H9 (cell line): ENCODE results near the gene RHOD. TPM values are rescaled to one million over a fixed set of nuclear protein-coding genes. Genes with fewer than 3 reads are reported as not detected.

Experiments used
- DNase-seq: peaks from one replicate; pipeline ENCODE4 v3.0.0-alpha.2; 2017
- H2AFZ ChIP-seq: one replicate; pipeline ENCODE4 v1.6.1; 2013; ENCODE audit warnings: mild to moderate bottlenecking, low read length, control low read depth, moderate library complexity
- H2AK5ac ChIP-seq: 2 replicates; pipeline ENCODE4 v1.6.1; 2013; ENCODE audit warnings: low read length, control low read depth, mixed read lengths; ENCODE audit not compliant: insufficient read length
- H2BK120ac ChIP-seq: one replicate; pipeline ENCODE4 v1.6.1; 2013; ENCODE audit warnings: low read depth, mild to moderate bottlenecking, low read length, control low read depth, inconsistent platforms; ENCODE audit not compliant: poor library complexity, severe bottlenecking
- H2BK12ac ChIP-seq: 2 replicates; pipeline ENCODE4 v1.6.1; 2013; ENCODE audit warnings: low read length, control low read depth, mixed read lengths, low read depth; ENCODE audit not compliant: insufficient read length
- H2BK15ac ChIP-seq: 2 replicates; pipeline ENCODE4 v1.6.1; 2013; ENCODE audit warnings: low read depth, low read length, control low read depth
- H2BK20ac ChIP-seq: one replicate; pipeline ENCODE4 v1.6.1; 2013; ENCODE audit warnings: low read depth, mild to moderate bottlenecking, low read length, control low read depth, inconsistent platforms; ENCODE audit not compliant: poor library complexity, severe bottlenecking
- H2BK5ac ChIP-seq: 2 replicates; pipeline ENCODE4 v1.6.1; 2013; ENCODE audit warnings: low read length, control low read depth, mixed read lengths; ENCODE audit not compliant: insufficient read length
- H3K14ac ChIP-seq: 2 replicates; pipeline ENCODE4 v1.6.1; 2013; ENCODE audit warnings: low read length, control low read depth; ENCODE audit not compliant: insufficient read depth
- H3K18ac ChIP-seq: 2 replicates; pipeline ENCODE4 v1.6.1; 2013; ENCODE audit warnings: low read depth, mild to moderate bottlenecking, mixed read lengths, low read length, control low read depth; ENCODE audit not compliant: insufficient read length
- H3K23ac ChIP-seq: 2 replicates; pipeline ENCODE4 v1.6.1; 2013; ENCODE audit warnings: low read length, control low read depth, mixed read lengths, low read depth; ENCODE audit not compliant: insufficient read length
- H3K23me2 ChIP-seq: 2 replicates; pipeline ENCODE4 v1.6.1; 2013; ENCODE audit warnings: low read depth, mild to moderate bottlenecking, mixed read lengths, low read length, control low read depth; ENCODE audit not compliant: insufficient read length, poor library complexity, severe bottlenecking
- H3K27ac ChIP-seq: 2 replicates; pipeline ENCODE4 v1.5.1; 2013; ENCODE audit warnings: low read length, control low read depth, mixed read lengths, low read depth; ENCODE audit not compliant: insufficient read length
- H3K27me3 ChIP-seq: 2 replicates; pipeline ENCODE4 v1.6.1; 2013; ENCODE audit warnings: low read length, control low read depth, inconsistent platforms; ENCODE audit not compliant: insufficient read depth
- H3K4ac ChIP-seq: 2 replicates; pipeline ENCODE4 v1.6.1; 2013; ENCODE audit warnings: low read depth, mild to moderate bottlenecking, control low read depth, inconsistent platforms, low read length, moderate library complexity
- H3K4me1 ChIP-seq: 2 replicates; pipeline ENCODE4 v1.6.1; 2013; ENCODE audit warnings: low read length, control low read depth, inconsistent platforms; ENCODE audit not compliant: insufficient read depth
- H3K4me2 ChIP-seq: 2 replicates; pipeline ENCODE4 v1.6.1; 2013; ENCODE audit warnings: low read length, control low read depth, mixed read lengths; ENCODE audit not compliant: insufficient read length, insufficient read depth
- H3K56ac ChIP-seq: 2 replicates; pipeline ENCODE4 v1.6.1; 2013; ENCODE audit warnings: low read depth, mild to moderate bottlenecking, mixed read lengths, low read length, control low read depth; ENCODE audit not compliant: insufficient read length
- H3K79me1 ChIP-seq: 2 replicates; pipeline ENCODE4 v1.6.1; 2013; ENCODE audit warnings: low read depth, mild to moderate bottlenecking, moderate library complexity, low read length, control low read depth, inconsistent platforms; ENCODE audit not compliant: insufficient read depth, poor library complexity, severe bottlenecking
- H3K79me2 ChIP-seq: 2 replicates; pipeline ENCODE4 v1.6.1; 2013; ENCODE audit warnings: low read length, control low read depth, inconsistent platforms; ENCODE audit not compliant: insufficient read depth
- H3K9ac ChIP-seq: 2 replicates; pipeline ENCODE4 v1.6.1; 2013; ENCODE audit warnings: low read length, control low read depth, mixed read lengths; ENCODE audit not compliant: insufficient read length; ENCODE audit errors: extremely low read depth
- H3K9me3 ChIP-seq: one replicate; pipeline ENCODE4 v1.6.1; 2013; ENCODE audit warnings: low read depth, low read length, inconsistent platforms; ENCODE audit not compliant: control insufficient read depth
- H3T11ph ChIP-seq: one replicate; pipeline ENCODE4 v1.6.1; 2013; ENCODE audit warnings: mild to moderate bottlenecking, low read length, control low read depth, inconsistent platforms
- H4K20me1 ChIP-seq: one replicate; pipeline ENCODE4 v1.6.1; 2013; ENCODE audit not compliant: control insufficient read depth, insufficient read length, insufficient read depth
- H4K5ac ChIP-seq: 2 replicates; pipeline ENCODE4 v1.6.1; 2013; ENCODE audit warnings: low read depth, mild to moderate bottlenecking, mixed read lengths, low read length, control low read depth; ENCODE audit not compliant: insufficient read length
- H4K8ac ChIP-seq: replicated peaks from 2 replicates; pipeline ENCODE4 v1.6.1; 2013; ENCODE audit warnings: low read length, control low read depth, mixed read lengths, low read depth; ENCODE audit not compliant: insufficient read length
- H4K91ac ChIP-seq: 2 replicates; pipeline ENCODE4 v1.6.1; 2013; ENCODE audit warnings: low read depth, mild to moderate bottlenecking, moderate library complexity, mixed read lengths, low read length, control low read depth; ENCODE audit not compliant: insufficient read length
- H3K27ac Mint-ChIP-seq, 3 experiments: 2 replicates in 2 of 3; 3 replicates in 1 of 3; pipeline ENCODE4 v1.8.0; 2020 to 2021; ENCODE audit warnings: mixed read lengths in 3 of 3, mild to moderate bottlenecking in 1 of 3, moderate library complexity in 1 of 3
- H3K27me3 Mint-ChIP-seq: 2 replicates; pipeline ENCODE4 v1.8.0; 2021; ENCODE audit warnings: low read depth, mild to moderate bottlenecking, moderate library complexity, mixed read lengths
- H3K36me3 Mint-ChIP-seq, 3 experiments: 2 replicates in 2 of 3; 3 replicates in 1 of 3; pipeline ENCODE4 v1.8.0; 2020 to 2021; ENCODE audit warnings: low read depth in 3 of 3, mixed read lengths in 3 of 3; ENCODE audit not compliant: insufficient read depth in 1 of 3
- H3K4me1 Mint-ChIP-seq, 2 experiments: 2 replicates each; pipeline ENCODE4 v1.8.0; 2020; ENCODE audit warnings: mixed read lengths in 2 of 2
- H3K4me3 Mint-ChIP-seq, 2 experiments: 2 replicates in 1 of 2; 3 replicates in 1 of 2; pipeline ENCODE4 v1.8.0; 2020 to 2021; ENCODE audit warnings: mild to moderate bottlenecking in 2 of 2, mixed read lengths in 2 of 2, moderate library complexity in 1 of 2
- H3K9me3 Mint-ChIP-seq, 2 experiments: 2 replicates in 1 of 2; 3 replicates in 1 of 2; pipeline ENCODE4 v1.8.0; 2020; ENCODE audit warnings: mild to moderate bottlenecking in 2 of 2, mixed read lengths in 2 of 2, moderate library complexity in 1 of 2
- CTCF ChIP-seq: fragments of 200-600 bp; sonication (generic); conservative IDR thresholded peaks from 3 replicates; pipeline ENCODE4 v1.8.0; 2021; ENCODE audit warnings: antibody characterized with exemption, mild to moderate bottlenecking
- WGBS: extraction: QIAGEN DNeasy Blood & Tissue Kit; methylation state at CpG from one replicate; pipeline ENCODE4 v1.1.7; 2013; ENCODE audit warnings: missing lambda C conversion rate, low lambda C conversion rate, mixed read lengths; ENCODE audit not compliant: insufficient read length; ENCODE audit errors: extremely low coverage; 5-methylcytosine and 5-hydroxymethylcytosine counted together
- total RNA-seq: library from RNA; stranded (reverse); gene quantifications from 2 replicates; pipeline ENCODE4 v1.2.1, GENCODE V29; 2021

Gene RHOD
- total RNA-seq, 1 experiment from 2014 or later, result 14.8 TPM

GRCh38 chr11:67054346-67054835, 2.3 kb upstream of the RHOD start:
- H3K23me2 ChIP-seq, result peaks cover 4% of the 10 kb centered on the region
- no peak overlapping the region for H2AFZ ChIP-seq
- H4K8ac ChIP-seq, result no peak overlapping the region
- no peaks in the 10 kb centered on the region for H3K79me1 ChIP-seq
- H4K91ac ChIP-seq, result no peak overlapping the region
- H3K4me2 ChIP-seq, result no peak overlapping the region
- Mint-ChIP-seq H3K27me3 (no peaks in the 10 kb centered on the region; the same call in none of the 2 replicates), H3K4me1 (peaks cover 20 to 43% of the 10 kb centered on the region in 2 experiments), H3K9me3 (no peaks in the 10 kb centered on the region), H3K27ac (0 out of 7 replicates have a peak overlapping the region, but pooled peaks of 2 of the 3 experiments have one; percentile 12 to 44), H3K4me3 (peak overlapping the region in 1 of 2 experiments; percentile 1; a peak in 1 of 5 replicates), H3K36me3 (no peaks in the 10 kb centered on the region)
- H2BK20ac ChIP-seq, result no peak overlapping the region
- no peaks in the 10 kb centered on the region for H3K79me2 ChIP-seq
- no peaks in the 10 kb centered on the region for H3K9me3 ChIP-seq
- H3K23ac ChIP-seq, result no peak overlapping the region
- no peak for DNase-seq
- H2BK120ac ChIP-seq, result no peak overlapping the region
- no peaks in the 10 kb centered on the region; the same call in 1 of the 2 replicates for H3K4me1 ChIP-seq
- no peaks in the 10 kb centered on the region for H3K27me3 ChIP-seq
- H3K18ac ChIP-seq, result no peak overlapping the region
- peaks cover 3% of the 10 kb centered on the region for H4K20me1 ChIP-seq
- H3K4ac ChIP-seq, result no peak overlapping the region
- H2BK12ac ChIP-seq, result no peak overlapping the region
- no peak overlapping the region for H4K5ac ChIP-seq
- no peak overlapping the region for H3K14ac ChIP-seq
- H3K27ac ChIP-seq, result no peak overlapping the region
- no peak overlapping the region for H3K56ac ChIP-seq
- H2BK5ac ChIP-seq, result no peak overlapping the region
- no peak overlapping the region for H2AK5ac ChIP-seq
- H2BK15ac ChIP-seq, result no peak overlapping the region
- WGBS, result no CpG with 5 or more reads among the region's 9 CpGs
- TF ChIP-seq CTCF, result no peak
- no peak overlapping the region for H3K9ac ChIP-seq
- no peak overlapping the region for H3T11ph ChIP-seq
